ENCODE data around the gene DENND4A.
"Not testable (repeated sequence)": the region's sequence is repeated elsewhere in the genome, so short reads cannot be mapped to it uniquely, and the experiment has no call there.

Gene DENND4A

DNA sequence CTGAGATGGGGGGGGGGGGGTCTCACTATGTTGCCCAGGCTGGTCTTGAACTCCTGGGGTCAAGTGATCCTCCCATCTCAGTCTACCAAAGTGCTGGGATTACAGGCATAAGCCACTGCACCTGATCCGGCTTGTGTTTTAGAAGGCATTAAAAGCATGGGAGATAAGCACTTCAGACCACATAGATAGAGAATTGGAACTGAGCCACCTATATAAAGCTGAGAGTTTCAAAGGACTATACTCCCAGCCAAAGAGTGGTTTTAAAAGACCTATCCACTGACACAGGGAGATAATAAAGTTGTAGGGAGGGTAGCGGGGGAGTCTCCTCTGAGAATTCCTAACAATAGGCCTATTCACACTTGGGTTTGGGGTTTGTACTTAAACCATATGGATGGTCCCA lies 34.8 kb downstream of the DENND4A start:
- no peak for DNase-seq (ENCODE audit: low read depth in 2 of 2)

DNA sequence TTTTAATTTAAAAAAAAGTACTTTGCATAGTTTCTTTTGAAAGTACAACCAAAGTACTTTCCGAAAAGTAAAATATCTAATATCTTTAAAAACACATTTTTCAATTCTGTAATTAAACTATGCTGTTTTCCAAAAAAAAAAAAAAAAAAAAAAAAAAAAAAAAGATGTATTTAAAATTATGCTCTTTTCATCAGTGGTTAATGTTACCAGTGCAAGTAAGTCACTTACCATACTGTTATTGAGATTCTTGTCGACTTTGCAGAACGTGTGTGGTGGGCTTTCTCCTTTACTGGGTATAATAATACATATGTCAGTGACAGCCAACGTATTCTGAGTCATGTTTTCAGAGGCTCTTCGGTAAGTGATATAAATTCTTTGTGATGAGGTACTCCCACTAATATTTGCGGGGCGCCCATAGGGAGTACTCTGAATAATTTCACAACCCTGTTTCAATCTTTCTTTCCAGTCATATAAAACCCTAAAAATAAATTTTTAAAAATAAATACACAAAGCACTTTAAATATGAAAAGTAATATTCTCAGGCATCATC lies 39.9 kb downstream of the DENND4A start:
- no peak for DNase-seq (ENCODE audit: low read depth in 2 of 2)

DNA sequence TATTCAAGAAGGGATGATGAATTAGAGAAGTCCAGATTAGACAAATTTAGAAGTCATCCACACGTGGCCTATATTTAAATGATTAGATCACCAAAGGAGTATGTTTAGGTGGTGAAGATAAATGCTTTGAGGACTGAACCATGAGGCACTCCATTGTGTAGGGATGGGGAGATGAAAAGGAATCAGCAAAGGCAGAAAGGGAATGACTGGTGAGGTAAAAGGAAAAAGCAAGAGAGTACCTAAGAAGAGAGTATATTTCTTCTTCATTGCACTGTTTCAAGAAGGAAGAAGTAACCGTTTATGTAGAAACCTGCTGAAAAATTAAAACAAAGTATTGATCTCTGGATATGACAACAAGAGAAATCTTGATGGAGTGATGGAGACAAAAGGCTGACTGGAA lies 40.7 kb downstream of the DENND4A start:
- DNase-seq (ENCODE audit: low read depth in 2 of 2), result no peak

DNA sequence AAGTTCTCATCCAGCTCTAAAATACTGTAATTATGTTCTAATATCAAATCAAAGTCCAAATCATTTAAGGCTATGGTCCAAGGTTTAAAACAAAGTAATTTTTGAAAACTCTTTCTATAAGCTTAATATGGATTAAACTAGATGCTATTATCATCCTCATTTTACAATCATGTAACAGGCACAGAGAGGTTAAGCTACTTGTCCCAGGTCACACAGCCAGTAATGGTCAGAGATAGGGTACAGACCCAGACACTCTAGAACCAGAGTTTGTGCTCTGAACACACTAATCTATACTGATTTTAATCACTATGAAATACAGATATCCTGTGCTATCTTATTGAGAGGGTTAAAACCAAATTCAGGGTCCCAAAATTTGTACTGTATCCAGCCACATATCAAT lies 44.8 kb downstream of the DENND4A start:
- no peak for DNase-seq (ENCODE audit: low read depth in 2 of 2)

DNA sequence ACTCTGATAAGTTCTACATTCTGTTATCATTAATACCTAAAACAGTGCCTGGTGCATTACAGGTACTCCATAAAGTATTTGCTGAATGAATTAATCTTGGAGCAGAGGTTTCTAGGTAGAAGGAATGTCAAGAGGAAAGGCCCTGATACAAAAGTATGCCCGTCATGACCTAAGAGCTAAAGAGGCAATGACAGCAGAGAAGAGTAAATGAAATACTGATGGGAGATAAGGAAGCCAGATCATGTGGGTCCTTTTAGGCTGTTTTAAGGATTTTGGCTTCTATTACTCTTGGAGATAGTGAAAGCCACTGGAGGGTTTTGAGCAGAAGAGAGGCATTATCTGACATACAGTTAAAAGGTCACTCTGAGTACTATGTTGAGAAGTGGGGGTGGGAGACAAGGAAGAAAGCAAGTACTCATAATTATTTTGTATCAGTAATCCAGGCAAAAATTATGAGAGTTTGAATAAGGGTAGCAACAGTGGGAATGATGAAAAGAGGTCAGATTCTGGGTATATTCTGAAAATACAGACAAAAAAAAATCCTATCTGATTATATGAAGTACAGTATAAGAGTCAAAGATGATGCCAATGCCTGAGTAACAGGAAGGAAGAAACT lies 48.3 kb downstream of the DENND4A start:
- DNase-seq (ENCODE audit: low read depth in 2 of 2), result no peak

DNA sequence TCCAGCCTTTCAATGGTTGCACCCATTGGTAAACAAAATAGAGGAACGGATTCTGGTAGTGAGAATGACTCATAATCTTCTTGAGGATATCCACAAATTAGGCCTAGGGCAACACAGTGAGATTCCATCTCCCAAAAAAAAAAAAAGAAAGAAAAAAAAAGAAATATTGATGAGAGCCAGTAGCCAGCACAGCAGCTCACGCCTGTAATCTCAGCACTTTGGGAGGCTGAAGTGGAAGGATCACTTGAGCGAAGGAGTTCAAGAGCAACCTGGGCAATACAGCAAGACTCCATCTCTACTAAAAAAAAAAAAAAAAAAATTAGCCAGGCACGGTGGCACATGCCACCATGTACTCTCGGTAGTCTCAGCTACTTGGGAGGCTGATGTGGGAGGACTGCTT lies 51.9 kb downstream of the DENND4A start:
- DNase-seq (ENCODE audit: low read depth in 2 of 2), result no peak

DNA sequence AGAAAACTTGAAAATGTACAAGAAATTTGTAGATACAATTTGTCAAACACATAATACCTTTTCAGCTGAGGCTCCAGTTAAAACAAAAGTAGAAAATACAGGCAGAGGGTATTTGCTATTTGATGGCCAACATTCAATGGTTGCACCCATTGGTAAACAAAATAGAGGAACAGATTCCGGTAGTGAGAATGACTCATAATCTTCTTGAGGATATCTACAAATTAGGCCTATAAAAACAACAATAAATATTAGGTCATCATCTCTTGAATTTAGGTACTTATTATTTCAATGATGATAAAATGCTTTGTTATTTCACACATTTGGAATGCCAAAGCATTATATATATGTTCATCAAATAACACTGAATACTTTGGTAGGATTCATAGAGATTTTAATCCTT lies 53.4 kb downstream of the DENND4A start:
- DNase-seq (ENCODE audit: low read depth in 2 of 2), result no peak

DNA sequence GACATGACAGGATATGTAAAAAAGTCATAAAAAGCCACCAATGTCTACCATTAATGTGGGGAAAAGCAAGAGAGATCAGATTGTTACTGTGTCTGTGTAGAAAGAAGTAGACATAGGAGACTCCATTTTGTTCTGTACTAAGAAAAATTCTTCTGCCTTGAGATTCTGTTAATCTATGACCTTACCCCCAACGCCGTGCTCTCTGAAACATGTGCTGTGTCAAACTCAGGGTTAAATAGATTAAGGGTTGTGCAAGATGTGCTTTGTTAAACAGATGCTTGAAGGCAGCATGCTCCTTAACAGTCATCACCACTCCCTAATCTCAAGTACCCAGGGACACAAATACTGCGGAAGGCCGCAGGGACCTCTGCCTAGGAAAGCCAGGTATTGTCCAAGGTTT lies 58.5 kb downstream of the DENND4A start:
- not testable (repeated sequence) for DNase-seq (ENCODE audit: low read depth in 2 of 2)

DNA sequence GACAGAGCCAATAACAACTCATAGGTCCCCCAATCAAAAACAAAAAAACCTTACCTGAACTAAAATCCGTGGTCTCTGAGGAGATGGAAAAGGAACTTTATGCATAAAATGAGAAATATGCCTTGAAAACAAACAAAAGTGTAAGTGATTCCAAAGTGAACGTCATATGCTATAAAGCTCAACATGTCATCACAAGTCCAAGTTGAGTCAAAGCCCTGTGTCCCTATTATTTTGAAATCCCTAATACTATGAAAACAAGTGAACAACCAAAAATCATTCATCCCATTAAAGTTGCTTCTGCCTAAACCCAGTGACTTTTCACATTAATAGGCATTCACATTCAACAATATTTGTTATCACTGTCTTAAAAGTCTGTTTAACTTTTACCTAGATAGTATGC lies 59.4 kb downstream of the DENND4A start:
- no peak for DNase-seq (ENCODE audit: low read depth in 2 of 2)

DNA sequence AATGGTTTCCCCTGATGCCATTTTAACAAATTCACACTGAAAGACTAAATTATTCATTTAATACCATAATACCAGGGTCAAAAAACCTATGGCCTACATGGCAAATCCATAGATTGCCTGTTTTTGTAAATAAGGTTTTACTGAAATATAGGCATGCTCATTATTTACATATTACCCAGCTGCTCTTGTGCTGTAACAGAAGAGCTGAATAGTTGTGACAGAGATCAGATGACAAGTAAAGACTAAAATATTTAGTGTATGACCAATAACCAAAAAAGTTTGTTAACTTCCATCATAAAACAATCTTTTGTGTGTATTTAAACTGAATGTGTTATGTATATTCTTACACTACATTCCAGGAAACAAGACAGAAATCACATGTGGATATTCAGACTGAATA lies 60.2 kb downstream of the DENND4A start:
- DNase-seq (ENCODE audit: low read depth in 2 of 2), result no peak

DNA sequence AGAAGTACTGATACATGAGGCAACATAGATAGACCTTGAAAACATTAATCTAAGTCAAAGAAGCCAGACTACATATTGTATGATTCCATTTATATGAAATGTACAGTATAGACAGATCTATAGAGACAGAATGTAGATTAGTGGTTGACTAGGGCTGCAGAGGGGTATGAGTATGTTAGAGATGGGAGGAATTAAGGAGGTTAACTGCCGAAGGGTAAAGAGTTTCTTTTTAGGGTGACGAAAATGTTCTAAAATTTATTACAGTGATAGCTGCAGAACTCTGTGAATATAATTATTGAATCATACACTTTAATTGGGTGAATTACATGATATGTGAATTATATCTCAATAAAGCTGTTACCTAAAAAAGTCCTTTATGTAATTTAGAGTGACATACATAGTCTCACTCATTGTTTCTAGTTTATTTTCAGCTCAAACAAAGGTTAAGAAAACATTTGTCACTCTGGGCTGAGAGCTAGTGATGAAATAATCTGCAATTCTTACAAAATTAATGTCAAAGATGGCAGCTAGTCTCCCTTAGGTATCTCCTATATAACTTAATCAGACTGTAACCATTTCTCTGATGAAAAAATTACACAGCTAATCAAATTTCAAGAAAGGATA lies 61.4 kb downstream of the DENND4A start:
- DNase-seq (ENCODE audit: low read depth in 2 of 2), result no peak

DNA sequence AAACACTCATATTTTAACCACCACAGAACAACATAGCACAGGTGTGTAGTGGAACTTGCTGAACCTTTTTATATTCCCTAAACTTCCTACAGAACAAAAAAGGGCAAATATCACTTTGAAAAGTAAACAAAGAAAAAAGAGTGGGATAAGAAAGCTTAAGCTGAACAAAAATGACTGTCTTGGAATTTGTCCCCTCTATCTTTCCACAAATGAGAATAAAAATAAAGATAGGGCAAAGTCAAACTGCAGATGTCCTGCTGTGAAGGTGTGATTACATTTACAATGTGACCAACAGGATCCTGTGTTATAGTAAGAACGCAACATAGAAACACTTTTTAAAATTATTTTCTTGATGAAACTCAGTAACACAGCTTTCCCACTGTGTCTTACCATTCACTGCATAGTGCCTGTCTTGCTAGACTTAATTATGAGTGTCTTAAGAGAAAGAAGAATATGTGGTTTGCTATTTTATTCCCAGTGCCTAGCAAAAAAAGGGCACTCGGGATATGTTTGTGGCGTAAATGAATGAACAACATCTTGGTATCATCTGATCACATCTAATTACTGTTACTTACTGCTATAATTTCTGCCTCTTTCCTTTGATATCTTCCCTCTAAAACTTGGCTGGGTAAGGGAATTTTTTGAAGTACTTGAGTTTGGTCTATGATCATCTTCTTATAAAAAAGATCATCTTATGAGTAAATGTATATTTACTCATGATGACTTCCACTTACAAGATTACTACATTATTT lies 67.5 kb downstream of the DENND4A start:
- DNase-seq (ENCODE audit: low read depth in 2 of 2), result no peak

DNA sequence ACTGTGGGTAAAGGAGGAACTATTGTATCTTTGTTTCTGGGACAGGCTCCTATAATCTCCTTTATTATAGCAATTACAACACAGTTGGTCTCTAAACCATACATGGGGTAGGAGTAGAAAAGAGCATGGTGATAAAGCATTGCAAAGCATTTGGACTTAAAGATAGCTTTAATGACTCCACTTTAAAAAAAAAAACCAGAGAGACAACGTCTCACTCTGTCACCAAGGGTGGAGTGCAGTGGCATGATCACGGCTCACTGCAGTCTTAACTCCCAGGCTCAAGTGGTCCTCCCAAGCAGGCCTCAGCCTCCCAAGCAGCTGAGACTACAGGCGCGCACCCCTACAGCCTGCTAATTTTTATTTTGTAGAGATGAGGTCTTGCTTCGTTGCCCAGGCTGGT lies 68.2 kb downstream of the DENND4A start:
- no peak for DNase-seq (ENCODE audit: low read depth in 2 of 2)

DNA sequence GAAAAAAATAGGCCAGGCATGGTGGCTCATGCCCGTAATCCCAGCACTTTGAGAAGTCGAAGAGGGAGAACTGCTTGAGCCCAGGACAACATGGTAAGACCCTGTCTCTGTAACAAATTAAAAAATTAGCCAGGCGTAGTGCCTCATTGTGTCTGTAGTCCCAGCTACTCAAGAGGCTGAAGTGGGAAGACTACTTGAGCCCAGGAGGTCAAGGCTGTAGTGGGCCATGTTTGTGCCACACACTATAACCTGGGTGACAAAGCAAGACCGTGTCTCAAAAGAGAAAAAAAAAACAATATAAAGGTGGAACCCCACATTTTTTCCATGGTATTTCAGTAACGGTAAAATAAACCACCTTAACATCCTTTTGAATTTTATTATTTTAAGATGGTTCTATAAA lies 69.9 kb downstream of the DENND4A start:
- no peak for DNase-seq (ENCODE audit: low read depth in 2 of 2)

DNA sequence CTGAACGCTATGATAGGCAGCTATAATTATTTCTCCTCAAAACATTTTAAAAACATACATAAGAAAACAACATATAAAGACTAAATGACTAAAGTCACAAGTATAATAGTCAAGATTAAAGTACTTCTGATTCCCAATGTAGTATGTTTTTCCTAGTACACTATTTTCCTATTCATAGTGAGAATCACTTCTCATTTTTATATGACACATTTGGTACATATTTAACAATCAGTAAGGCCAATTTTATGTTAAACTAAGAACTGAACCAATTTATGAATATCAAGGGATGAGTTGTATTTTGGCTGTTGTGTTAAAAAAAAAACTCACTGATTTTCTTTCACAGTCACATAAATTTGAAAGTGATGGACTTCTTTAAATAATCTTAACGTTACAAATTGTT lies 79.7 kb downstream of the DENND4A start:
- DNase-seq (ENCODE audit: low read depth in 2 of 2), result no peak

DNA sequence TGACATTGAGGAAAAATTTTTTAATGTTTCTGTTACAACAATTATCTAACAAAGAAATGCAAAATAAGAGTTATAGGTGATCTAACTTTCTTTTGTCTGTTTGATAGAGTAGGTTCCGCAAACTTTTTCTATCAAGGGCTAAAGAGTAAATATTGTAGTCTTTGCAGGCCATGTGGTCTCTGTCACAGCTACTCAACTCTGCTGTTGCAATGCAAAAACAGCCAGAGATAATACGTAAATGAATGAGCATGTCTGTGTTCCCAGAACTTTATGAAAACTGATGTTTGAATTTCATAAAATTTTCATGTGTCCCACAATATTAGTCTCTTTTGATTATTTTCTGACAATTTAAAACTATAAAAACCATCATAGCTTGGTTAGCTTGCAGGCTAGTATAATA lies 97.0 kb downstream of the DENND4A start:
- no peak for DNase-seq (ENCODE audit: low read depth in 2 of 2)

DNA sequence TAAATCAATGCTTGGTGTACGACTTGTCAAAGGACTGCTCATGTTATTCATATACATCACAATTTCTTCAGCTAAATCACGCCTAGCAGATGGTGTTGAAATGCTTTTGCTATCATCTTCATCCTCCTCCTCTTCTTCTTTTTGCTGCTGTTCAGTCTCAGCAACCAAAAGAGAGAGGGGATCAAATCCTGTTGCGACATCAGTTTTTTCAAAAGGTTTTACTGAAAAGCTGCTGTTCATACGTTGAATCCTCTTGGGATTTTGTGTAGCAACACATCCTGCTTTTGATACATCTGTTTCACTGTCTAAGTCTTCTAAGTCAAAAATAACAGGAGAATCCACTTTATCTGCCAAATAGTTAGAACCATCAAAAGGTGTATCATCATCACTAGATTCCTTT lies 101.3 kb downstream of the DENND4A start:
- no peak for DNase-seq (ENCODE audit: low read depth in 2 of 2)

DNA sequence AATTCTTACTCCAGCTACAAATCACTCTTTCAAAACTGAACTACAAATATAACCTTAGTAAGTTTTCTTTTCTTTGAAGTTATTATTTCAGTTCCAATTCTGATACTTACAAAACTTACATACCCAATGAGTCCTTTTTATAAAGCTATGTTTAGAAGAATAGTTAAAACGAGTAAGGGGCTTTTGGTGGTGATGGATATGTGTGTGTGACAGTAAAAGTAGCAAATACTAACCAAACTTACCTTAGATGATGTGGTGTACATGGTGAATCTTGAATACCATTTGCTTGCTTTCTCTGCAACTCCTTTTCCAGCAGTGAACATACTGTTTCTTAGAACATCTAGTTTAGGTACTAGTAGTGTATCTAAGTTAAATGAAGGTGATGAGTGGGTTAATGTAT lies 101.9 kb downstream of the DENND4A start:
- DNase-seq (ENCODE audit: low read depth in 2 of 2), result no peak

DNA sequence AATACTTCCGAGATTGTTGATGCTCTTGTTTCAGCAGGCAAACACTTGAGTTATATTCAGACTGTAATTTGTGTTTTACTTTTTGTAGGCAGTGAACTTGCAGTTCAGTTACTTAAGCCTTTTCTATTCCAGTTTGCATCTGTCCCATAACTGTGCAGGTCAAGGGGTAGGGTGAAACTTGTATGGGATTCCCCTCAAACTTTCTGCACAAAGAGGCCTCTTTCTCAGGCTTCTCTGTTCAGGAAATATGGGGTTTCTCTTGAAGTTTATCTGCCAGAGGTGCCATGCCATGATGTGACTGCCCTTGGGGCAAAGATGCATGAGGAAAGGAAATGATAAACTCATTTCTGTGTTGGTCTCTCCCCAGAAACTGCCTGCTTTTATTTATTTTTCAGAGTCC lies 103.6 kb downstream of the DENND4A start:
- no peak for DNase-seq (ENCODE audit: low read depth in 2 of 2)

DNA sequence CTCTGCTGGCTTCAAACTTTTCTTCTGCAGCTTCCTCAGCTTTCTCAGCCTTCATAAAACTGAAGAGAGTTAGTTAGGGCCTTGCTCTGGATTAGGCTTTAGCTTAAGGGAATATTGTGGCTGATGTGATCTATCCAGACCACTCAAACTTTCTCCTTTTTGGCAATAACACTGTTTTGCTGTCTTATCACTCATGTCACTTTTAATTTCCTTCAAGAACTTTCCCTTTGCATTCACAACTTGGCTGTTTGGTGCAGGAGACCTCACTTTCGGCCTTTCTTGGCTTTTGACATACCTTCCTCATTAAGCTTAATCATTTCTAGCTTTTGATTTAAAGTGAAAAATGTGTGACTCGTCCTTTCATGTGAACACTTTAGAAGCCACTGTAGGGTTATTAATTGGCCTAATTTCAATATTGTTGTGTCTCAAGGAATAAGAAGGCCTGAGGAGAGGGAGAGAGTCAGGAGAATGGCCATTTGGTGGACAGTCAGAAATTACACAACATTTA lies 109.6 kb downstream of the DENND4A start:
- DNase-seq (ENCODE audit: low read depth in 2 of 2), result no peak

DNA sequence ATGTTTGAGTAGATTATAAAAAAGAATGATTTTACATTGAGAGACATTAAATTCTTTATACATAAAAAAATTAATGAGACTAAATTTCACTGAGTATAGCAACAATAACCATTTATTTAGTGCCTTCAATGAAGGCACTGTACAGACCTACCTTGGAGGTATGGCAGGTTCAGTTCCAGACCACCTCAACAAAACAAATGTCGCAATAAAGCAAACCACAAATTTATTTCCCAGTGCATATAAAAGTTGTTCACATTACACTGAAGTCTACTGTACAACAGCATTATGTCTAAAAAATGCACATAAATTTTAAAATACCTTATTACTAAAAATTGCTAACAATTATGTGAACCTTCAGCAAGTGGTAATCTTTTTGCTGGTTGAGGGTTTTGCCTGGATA lies 111.5 kb downstream of the DENND4A start:
- DNase-seq (ENCODE audit: low read depth in 2 of 2), result no peak

DNA sequence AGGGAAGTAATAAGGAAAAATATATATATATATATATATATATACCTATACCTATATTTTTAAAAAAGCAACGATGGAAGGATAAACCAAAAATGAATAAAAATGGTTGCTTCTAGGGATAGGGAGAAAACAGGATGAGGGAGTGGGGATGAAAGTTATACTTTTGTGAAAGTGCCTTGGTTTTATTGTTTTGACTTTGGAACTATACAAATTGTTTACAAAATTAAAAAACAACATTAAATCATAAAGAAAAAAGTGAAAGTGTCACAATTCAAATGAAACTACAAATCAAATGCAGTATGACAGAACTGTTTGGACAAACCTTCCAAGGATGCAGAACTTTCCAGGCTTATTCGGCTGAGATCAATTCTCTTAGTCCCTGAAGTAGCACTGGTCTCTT lies 116.0 kb downstream of the DENND4A start:
- DNase-seq (ENCODE audit: low read depth in 2 of 2), result no peak

DNA sequence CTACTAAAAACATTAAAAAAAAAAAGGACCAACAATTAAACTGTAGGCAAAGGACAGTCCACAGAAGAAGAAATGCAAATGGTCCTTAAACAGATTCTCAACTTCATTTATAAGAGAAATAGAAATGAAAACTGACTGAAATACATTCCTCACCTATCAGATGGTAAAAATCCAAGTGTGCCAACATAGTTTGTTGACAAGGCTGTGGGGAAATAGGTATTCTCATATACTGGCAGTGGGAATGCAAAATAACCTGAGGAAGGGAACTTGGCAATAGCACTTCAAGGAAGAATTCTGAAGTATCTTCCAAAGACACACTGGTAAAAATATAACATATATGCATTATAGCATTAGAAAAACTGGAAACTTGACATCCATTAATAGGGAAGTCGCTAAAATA lies 116.5 kb downstream of the DENND4A start:
- no peak for DNase-seq (ENCODE audit: low read depth in 2 of 2)
